Activated CD8-positive, alpha-beta memory T cell treated with anti-CD3 and anti-CD28 coated beads, Interleukin-2, amount 50 U/mL, for 24 hours (primary cell): Measurements from ENCODE around the gene UBE2D3.

ENCODE experiments used
- DNase-seq: peaks from one replicate; pipeline ENCODE4 v3.0.0-alpha.2; 2020; ENCODE audit errors: extremely low read depth

The UBE2D3 gene

GRCh38 chr4:102791318-102791835 lies 36.0 kb downstream of the UBE2D3 start:
- DNase-seq = no peak

DNA sequence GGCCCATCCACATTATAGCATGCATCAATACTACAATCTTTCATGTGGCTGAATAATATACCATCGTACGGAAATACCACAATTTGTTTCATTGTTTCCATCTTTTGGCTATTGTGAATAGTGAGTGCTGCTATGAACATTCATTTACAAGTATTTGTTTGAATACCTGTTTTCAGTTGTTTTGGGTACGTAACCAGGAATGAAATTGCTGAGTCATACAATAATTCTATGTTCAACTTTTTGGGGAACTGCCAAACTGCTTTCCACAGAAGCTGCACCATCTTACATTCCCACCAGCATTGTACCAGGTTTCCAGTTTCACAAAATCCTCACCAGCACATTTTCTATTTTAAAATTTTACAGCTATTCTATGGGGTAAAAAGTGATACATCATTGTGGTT lies 38.0 kb downstream of the UBE2D3 start:
- no peak for DNase-seq

DNA sequence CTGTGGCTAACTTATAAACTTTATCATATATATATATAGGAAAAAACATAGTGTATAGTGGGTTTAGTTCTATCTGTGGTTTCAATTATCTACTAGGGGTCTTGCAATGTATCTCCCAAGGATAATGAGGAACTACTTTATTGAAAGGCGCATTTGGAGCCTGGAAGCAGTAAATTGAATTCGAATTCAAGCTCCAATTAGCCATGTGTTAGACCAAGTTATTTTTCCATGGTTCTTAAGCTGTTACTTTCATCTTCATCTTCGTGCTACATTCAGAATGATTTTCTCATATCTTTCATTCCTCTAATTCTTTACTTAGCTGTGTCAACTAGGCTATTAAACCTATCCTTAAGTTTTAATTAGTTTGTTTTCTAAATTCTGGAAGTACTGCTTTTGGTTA lies 39.4 kb downstream of the UBE2D3 start:
- no peak for DNase-seq

DNA sequence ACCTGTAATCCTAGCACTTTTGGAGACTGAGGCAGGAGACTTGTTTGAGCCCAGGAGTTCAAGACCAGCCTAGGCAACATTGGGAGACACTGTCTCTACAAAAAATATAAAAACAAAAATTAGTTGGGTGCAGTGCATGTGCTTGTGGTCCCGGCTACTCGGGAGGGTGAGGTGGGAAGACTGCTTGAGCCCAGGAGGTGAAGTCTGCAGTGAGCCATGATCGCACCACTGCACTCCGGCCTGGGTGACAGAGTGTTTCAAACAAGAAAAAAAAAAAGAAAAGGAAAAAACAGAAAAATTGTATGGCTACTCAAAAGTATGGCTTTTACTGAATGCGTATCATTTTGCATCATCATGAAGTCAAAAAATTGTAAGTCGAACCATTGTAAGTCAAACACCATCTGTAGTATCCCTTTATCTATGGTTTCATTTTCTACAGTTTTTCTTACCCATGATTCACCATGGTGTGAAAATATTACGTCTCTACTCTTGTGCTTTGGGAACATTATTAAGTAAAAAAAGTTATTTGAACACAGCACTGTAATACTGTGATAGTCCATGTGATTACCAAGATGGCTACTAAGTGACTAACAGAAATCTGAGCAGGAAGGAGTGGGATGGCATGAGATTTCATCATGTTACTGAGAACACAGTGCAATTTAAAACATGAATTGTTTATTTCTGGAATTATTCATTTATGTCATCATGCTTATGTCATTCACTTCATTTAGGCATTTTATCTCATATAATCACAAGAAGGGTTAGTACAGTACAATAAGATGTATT lies 40.1 kb downstream of the UBE2D3 start:
- DNase-seq = no peak

- DNase-seq = no peak
Observed at GRCh38 chr4:102786279-102786678, 41.1 kb downstream of the UBE2D3 start.

- DNase-seq = no peak
Observed at GRCh38 chr4:102783006-102783405, 44.3 kb downstream of the UBE2D3 start.

GRCh38 chr4:102781570-102781969 lies 45.8 kb downstream of the UBE2D3 start:
- no peak for DNase-seq

GRCh38 chr4:102780476-102781144 lies 46.7 kb downstream of the UBE2D3 start:
- DNase-seq = no peak

DNA sequence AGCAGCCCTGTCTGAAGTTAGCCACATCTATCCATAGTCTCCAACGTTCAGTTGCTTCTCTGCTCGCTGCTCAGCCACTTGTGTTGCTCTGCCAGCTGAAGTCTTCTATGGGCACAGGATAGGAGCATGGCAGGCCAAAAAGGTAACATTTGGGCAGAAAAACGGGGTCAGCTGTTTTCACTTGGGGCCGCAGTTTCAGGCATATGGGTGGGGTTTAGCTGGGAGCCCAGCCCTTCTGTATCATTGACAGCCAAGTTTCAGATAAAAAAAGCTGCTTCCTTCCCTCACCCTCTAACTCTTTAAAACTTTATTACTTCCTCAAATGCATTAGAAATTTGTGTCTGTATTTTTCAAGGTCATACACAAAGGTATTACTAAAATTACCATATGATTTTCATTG lies 48.1 kb downstream of the UBE2D3 start:
- no peak for DNase-seq

GRCh38 chr4:102778720-102779119 lies 48.6 kb downstream of the UBE2D3 start:
- no peak for DNase-seq

- no peak for DNase-seq
Observed at GRCh38 chr4:102775805-102776204, 51.5 kb downstream of the UBE2D3 start.

DNA sequence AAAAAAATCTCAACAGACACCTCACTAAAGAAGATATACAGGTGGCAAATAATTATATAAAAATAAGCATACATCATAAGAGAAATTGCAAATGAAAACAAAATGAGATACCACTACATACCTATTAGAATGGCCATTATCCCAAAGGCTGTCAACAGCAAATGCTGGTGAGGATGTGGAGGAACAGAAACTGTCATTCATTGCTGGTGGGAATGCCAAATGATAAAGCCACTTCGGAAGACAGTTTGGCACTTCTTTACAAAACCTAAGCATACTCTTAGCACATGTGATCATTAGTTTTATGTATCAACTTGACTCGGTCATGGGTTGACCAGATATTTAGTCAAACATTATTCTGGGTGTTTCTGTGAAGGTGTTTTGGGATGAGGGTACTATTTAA lies 53.1 kb downstream of the UBE2D3 start:
- DNase-seq = no peak

DNA sequence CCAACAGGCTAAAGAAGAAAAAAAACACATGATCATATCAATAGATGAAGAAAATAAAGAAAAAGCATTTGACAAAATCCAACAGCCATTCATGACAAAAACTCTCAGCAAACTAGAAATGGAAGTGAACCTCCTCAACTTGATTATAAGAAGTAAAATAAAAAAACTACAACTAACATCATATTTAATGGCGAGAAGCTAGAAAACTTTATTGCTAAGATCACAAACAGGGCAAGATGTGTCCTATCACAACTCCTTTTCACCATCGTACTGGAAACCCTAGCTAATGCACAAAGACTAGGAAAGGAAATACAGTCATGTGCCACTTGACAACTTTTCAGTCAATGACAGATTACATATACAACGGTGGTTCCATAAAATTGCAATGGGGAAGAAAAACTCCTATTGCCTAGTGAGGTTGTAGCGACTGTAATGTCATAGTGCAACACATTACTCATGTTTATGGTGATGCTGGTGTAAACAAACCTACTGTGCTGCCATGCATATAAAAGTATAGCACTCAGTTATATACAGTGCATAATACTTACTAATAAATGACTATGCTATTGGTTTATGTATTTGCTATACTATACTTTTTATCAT lies 54.5 kb downstream of the UBE2D3 start:
- DNase-seq = no peak

- no peak for DNase-seq
Observed at GRCh38 chr4:102764901-102765300, 62.5 kb downstream of the UBE2D3 start.

- no peak for DNase-seq
Observed at GRCh38 chr4:102761906-102762305, 65.4 kb downstream of the UBE2D3 start.

GRCh38 chr4:102761296-102761701 lies 66.1 kb downstream of the UBE2D3 start:
- no peak for DNase-seq

GRCh38 chr4:102760645-102761295 lies 66.6 kb downstream of the UBE2D3 start, which contains the start of gene MANBA:
MANBA (minus strand) TSS chr4:102760968; CDS start chr4:102760894, 74 bp downstream.
- DNase-seq = peak; percentile 67

DNA sequence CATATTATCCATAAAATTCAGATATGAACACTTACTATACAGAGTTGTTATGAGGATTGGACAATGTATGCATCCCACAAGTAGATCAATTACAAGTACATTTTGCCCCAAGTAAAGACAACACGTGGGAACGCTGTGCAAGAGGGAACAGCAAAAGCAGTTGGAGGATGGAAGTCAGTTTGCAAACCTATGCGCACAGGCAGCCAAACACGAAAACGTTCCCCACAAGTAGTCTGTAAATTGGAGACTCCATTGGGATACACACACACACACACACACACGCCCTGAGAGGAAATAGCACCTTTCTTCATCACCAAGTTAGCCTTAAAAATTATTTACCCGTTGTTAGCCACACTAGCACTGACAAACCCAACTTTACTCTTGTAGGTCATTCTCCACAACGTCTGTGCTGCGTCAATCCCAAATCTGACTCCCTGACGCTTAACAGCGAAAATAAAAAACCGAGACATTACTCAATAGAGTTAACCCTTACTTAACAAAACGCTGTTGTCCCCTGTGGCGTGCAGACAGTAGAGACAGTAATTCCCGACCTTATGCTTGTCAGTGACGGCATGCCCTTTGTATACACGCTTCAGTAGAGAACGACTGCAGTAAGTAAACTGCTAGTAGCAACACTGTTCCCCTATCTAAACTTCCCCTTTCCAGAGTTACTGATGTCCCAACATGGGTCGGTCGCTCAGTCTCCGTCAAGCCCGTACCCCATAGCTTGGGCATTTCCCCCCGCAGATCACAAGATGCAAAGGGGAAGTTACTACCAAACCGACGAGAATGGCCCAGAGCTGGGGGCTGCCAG lies 67.3 kb downstream of the UBE2D3 start:
- no peak for DNase-seq

GRCh38 chr4:102758241-102759160 lies 68.8 kb downstream of the UBE2D3 start:
- no peak for DNase-seq

DNA sequence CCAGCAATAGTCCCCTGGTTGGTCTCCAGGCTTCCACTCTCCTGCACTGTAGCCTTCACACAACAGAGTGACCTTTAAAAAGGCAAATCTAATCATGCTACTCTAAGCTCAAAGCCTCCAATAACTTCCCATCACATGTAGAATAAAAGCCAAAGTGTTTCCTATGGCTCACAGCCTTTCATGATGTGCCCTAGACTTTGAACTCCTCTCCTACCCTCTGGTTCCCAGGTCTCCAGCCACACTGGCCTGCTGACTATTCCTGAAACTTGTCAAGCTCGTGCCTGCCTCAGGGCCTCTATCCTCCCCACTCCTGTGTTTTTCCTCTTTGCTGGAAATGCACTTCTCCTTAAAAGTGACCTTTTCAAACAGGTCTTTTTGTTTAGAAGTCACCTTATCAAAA lies 69.7 kb downstream of the UBE2D3 start:
- DNase-seq = no peak
